WERI-Rb-1 (cell line): ENCODE data around the gene CLN6.
"Not testable (repeated sequence)": the region's sequence is repeated elsewhere in the genome, so short reads cannot be mapped to it uniquely, and the experiment has no call there.

Source experiments
- DNase-seq: peaks from one replicate; pipeline ENCODE4 v3.0.0-alpha.2; 2020
- H3K27ac ChIP-seq: fragments of 250-450 bp; sonication (Bioruptor Pico); 2 replicates; pipeline ENCODE4 v1.5.1; 2020; ENCODE audit warnings: mild to moderate bottlenecking, moderate library complexity
- H3K27me3 ChIP-seq: fragments of 250-450 bp; sonication (Bioruptor Pico); 2 replicates; pipeline ENCODE4 v1.5.1; 2021; ENCODE audit warnings: mild to moderate bottlenecking, low read depth, moderate library complexity; ENCODE audit not compliant: insufficient read depth, severe bottlenecking
- H3K36me3 ChIP-seq: fragments of 250-450 bp; sonication (Bioruptor Pico); 2 replicates; pipeline ENCODE4 v1.5.1; 2020; ENCODE audit warnings: mild to moderate bottlenecking, moderate library complexity
- H3K4me3 ChIP-seq: 2 replicates; pipeline ENCODE4 v1.5.1; 2011; ENCODE audit warnings: low read depth, mild to moderate bottlenecking, control low read depth, low read length
- H3K9me3 ChIP-seq: fragments of 250-450 bp; sonication (Bioruptor Pico); 2 replicates; pipeline ENCODE4 v1.5.1; 2021; ENCODE audit warnings: mild to moderate bottlenecking, moderate library complexity; ENCODE audit not compliant: severe bottlenecking
- CTCF ChIP-seq: IDR thresholded peaks from 2 replicates; pipeline ENCODE4 v1.5.1; 2011; ENCODE audit warnings: low read depth, mild to moderate bottlenecking, control low read depth, inconsistent platforms, low read length

Gene CLN6

GRCh38 chr15:68204776-68205557 is 24.6 kb downstream of the CLN6 start, which contains the start of gene CALML4:
Gene CALML4 (minus strand): TSS chr15:68205332. CDS start chr15:68205247, 85 bp downstream.
- Histone ChIP-seq H3K36me3 (peaks cover 38% of the 10 kb centered on the region), H3K27ac (no peak within 1 kb of the TSS), H3K9me3 (no peaks in the 10 kb centered on the region), H3K4me3 (no peak within 1 kb of the TSS), H3K27me3 (no peaks in the 10 kb centered on the region)
- no peak for DNase-seq
- TF ChIP-seq CTCF = no peak

DNA sequence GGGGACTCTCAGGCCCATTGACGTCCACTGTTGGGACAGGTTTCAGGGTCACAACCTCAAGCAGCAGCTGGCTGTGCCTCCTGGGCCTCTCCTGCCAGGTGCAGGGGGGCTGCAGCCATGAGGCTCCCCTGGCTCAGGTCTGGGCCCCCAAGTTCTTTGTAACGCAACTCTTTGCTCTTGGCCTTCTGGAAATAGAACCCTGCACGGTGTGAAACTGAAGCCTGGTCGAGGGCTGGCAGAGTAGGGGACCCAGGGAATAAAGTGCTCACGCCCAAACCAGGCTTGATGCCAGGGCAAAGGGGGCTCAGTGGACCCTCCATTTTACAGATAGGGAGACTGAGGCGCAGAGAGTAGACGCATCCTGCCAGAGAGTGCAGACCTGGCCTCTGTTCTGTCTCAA is 25.2 kb downstream of the CLN6 start:
- Histone ChIP-seq H3K27me3 (no peaks in the 10 kb centered on the region), H3K4me3 (no peak overlapping the region), H3K27ac (no peak overlapping the region), H3K36me3 (peaks cover 32% of the 10 kb centered on the region), H3K9me3 (no peaks in the 10 kb centered on the region)
- DNase-seq = no peak
- TF ChIP-seq CTCF = no peak

GRCh38 chr15:68203956-68204355 is 25.6 kb downstream of the CLN6 start:
- Histone ChIP-seq H3K27ac (no peak overlapping the region), H3K4me3 (no peak overlapping the region), H3K9me3 (no peaks in the 10 kb centered on the region), H3K36me3 (peaks cover 28% of the 10 kb centered on the region), H3K27me3 (no peaks in the 10 kb centered on the region)
- no peak for DNase-seq
- no peak for TF ChIP-seq CTCF

DNA sequence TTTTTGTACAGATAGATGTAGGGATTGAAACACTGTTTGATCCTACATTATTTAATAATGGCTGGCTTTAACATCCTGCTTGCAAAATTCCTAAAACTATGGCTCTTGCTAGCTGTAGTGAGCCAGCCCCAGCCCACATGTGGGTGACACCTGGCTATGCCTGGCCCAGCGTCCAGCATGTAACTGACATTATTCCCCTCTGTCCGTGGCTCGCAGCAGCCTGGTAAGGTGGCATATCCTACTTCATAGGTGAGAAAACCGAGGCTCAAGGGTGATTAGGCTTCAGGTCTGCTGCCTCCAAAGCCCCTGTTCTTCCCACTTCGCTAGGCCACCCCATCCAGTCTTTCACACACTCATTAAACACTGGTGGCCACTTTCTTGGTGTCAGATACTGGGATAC is 26.0 kb downstream of the CLN6 start:
- no peak for DNase-seq
- no peak for TF ChIP-seq CTCF
- H3K36me3 ChIP-seq = peaks cover 26% of the 10 kb centered on the region
- no peak overlapping the region for H3K4me3 ChIP-seq
- H3K27ac ChIP-seq = no peak overlapping the region
- no peaks in the 10 kb centered on the region for H3K27me3 ChIP-seq
- H3K9me3 ChIP-seq = no peaks in the 10 kb centered on the region

DNA sequence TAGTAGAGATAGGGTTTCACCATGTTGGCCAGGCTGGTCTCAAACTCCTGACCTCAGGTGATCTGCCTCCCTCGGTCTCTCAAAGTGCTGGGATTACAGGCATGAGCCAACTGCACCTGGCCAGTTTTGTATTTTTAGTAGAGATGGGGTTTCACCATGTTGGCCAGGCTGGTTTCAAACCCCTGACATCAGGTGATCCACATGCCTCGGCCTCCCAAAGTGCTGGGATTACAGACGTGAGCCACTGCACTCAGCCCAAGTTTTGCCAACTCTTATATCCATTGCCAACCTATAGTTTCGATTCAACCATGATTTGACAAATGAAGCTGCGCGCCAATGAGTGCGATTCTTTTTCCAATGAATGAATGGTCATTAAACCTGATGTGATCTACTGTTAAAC is 26.5 kb downstream of the CLN6 start:
- not testable (repeated sequence) for H3K27me3 ChIP-seq, H3K4me3 ChIP-seq, H3K27ac ChIP-seq, H3K9me3 ChIP-seq, DNase-seq
- H3K36me3 ChIP-seq = peaks cover 21% of the 10 kb centered on the region

DNA sequence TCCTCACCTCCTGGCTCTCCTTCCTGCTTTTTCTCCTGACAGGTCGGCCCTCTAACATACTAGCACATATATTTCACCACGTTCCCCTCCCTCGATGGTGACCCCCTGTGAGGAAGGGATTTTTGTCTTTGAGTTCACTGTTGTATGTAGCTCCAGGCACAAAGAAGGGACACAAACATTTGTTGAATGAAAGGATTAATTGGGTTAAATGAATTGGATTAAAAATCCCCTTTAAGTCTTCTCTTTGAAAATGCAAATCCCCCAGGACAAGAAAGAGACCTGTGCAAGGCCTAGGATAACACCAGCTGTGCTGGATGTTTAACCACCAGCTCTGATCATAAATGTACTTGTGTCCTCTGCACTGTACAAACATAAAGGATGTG is 27.7 kb downstream of the CLN6 start:
- Histone ChIP-seq H3K27ac (peak overlapping the region; percentile 25), H3K4me3 (no peak overlapping the region), H3K9me3 (no peaks in the 10 kb centered on the region), H3K36me3 (peaks cover 12% of the 10 kb centered on the region; the same call in 1 of the 2 replicates), H3K27me3 (no peaks in the 10 kb centered on the region)
- DNase-seq = no peak
- no peak for TF ChIP-seq CTCF
